Upper lobe of left lung (tissue), 4 donors: ENCODE results near the gene PRR11.

ENCODE experiments used
- POLR2A ChIP-seq, 4 donors: fragments of 450-650 bp; IDR thresholded peaks; one replicate each; pipeline ENCODE4 v1.5.1; 2016 to 2017; ENCODE audit warnings: antibody characterized with exemption in 4 of 4, mild to moderate bottlenecking in 2 of 4
- TF ChIP-seq, protein P1 (sequence below), 6 experiments: fragments of 450-650 bp in 4 of 6; fragments of 200-600 bp in 2 of 6; sonication (generic) in 2 of 6; IDR thresholded peaks; one replicate each; pipeline ENCODE4 v1.5.1; 2016 to 2019; ENCODE audit warnings: antibody characterized with exemption in 6 of 6

DNA sequence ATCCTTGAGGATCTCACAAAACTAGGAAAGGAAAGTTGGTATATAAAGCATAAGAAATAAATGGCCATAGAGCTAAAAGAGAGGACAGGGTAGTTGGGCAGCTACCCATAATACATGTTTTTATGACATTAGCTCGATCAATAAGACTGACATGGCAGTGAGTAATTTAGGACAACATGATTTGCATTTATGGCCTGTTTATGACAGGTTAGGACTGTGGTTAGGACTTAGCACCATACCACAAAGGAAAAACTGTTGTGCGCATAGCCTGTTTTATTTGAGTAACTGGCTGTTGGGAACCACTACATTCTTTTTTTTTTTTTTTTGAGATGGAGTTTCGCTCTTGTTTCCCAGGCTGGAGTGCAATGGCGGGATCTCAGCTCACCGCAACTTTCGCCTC is 30.9 kb upstream of the PRR11 start:
- TF ChIP-seq, protein P1, sequence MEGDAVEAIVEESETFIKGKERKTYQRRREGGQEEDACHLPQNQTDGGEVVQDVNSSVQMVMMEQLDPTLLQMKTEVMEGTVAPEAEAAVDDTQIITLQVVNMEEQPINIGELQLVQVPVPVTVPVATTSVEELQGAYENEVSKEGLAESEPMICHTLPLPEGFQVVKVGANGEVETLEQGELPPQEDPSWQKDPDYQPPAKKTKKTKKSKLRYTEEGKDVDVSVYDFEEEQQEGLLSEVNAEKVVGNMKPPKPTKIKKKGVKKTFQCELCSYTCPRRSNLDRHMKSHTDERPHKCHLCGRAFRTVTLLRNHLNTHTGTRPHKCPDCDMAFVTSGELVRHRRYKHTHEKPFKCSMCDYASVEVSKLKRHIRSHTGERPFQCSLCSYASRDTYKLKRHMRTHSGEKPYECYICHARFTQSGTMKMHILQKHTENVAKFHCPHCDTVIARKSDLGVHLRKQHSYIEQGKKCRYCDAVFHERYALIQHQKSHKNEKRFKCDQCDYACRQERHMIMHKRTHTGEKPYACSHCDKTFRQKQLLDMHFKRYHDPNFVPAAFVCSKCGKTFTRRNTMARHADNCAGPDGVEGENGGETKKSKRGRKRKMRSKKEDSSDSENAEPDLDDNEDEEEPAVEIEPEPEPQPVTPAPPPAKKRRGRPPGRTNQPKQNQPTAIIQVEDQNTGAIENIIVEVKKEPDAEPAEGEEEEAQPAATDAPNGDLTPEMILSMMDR (IDR thresholded peaks at IDR 0.05) = no peak
- no peak for TF ChIP-seq POLR2A (IDR thresholded peaks at IDR 0.05)
